ENCODE data around the gene SH3D19. TPM values are rescaled to one million over a fixed set of nuclear protein-coding genes. Genes with fewer than 3 reads are reported as not detected.
"Not testable (repeated sequence)": the region's sequence is repeated elsewhere in the genome, so short reads cannot be mapped to it uniquely, and the experiment has no call there.

The SH3D19 gene
- total RNA-seq, 4 donors from 2014 or later, result 117 to 200 (median 168) TPM

GRCh38 chr4:151087467-151087866 is 237.9 kb downstream of the SH3D19 start:
- WGBS, 2 donors (ENCODE audit: low coverage in 1 of 2), result 76 to 83% methylated on average over 5 of the region's 8 CpGs
- TF ChIP-seq POLR2AphosphoS5 (IDR thresholded peaks at IDR 0.05), result no peak
- TF ChIP-seq, protein P1, sequence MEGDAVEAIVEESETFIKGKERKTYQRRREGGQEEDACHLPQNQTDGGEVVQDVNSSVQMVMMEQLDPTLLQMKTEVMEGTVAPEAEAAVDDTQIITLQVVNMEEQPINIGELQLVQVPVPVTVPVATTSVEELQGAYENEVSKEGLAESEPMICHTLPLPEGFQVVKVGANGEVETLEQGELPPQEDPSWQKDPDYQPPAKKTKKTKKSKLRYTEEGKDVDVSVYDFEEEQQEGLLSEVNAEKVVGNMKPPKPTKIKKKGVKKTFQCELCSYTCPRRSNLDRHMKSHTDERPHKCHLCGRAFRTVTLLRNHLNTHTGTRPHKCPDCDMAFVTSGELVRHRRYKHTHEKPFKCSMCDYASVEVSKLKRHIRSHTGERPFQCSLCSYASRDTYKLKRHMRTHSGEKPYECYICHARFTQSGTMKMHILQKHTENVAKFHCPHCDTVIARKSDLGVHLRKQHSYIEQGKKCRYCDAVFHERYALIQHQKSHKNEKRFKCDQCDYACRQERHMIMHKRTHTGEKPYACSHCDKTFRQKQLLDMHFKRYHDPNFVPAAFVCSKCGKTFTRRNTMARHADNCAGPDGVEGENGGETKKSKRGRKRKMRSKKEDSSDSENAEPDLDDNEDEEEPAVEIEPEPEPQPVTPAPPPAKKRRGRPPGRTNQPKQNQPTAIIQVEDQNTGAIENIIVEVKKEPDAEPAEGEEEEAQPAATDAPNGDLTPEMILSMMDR (IDR thresholded peaks at IDR 0.05), result no peak
- no peak for TF ChIP-seq POLR2A (IDR thresholded peaks at IDR 0.05)
- H3K36me3 ChIP-seq, result no peaks in the 10 kb centered on the region
- H3K9me3 ChIP-seq, result no peaks in the 10 kb centered on the region
- no peak overlapping the region for H3K27ac ChIP-seq
- no peaks in the 10 kb centered on the region for H3K4me1 ChIP-seq
- H3K4me3 ChIP-seq, result no peak overlapping the region
- ATAC-seq, result no peak
- H3K27me3 ChIP-seq, result no peaks in the 10 kb centered on the region

- not testable (repeated sequence) for ATAC-seq, H3K27ac ChIP-seq, H3K36me3 ChIP-seq, H3K4me1 ChIP-seq, H3K27me3 ChIP-seq, H3K4me3 ChIP-seq, H3K9me3 ChIP-seq
- WGBS, 2 donors (ENCODE audit: low coverage in 1 of 2), result 80 to 85% methylated on average over 1 to 2 of the region's 2 CpGs
Observed at GRCh38 chr4:151077978-151078377, 247.4 kb downstream of the SH3D19 start.

DNA sequence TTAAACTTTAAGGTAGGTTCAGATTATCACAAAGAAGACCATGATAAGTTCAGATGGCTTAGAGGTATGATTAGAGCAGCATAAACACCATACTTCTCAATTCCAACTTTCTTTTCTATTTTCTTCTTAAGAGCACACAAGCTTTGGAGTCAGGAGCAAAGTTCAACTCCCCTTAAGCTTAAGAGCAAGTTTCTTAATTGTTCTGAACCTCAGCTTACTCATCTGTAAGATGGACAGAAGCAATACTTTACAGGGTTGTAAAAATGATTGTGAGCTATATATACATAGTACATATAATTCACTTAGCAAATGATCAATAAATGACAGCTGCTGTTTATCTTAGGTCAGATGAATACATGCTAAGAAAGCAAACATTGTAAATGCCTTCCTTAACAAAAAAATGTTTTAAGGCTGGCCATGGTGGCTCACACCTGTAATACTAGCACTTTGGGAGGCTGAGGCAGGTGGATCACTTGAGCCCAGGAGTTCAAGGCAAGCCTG is 250.9 kb downstream of the SH3D19 start:
- ATAC-seq, result no peak
- Histone ChIP-seq H3K4me3 (no peak overlapping the region), H3K4me1 (no peaks in the 10 kb centered on the region), H3K36me3 (no peaks in the 10 kb centered on the region), H3K27me3 (no peaks in the 10 kb centered on the region), H3K9me3 (no peaks in the 10 kb centered on the region), H3K27ac (no peak overlapping the region)
- TF ChIP-seq POLR2A (IDR thresholded peaks at IDR 0.05), result no peak
- TF ChIP-seq, protein P1 (IDR thresholded peaks at IDR 0.05), result no peak
- TF ChIP-seq POLR2AphosphoS5 (IDR thresholded peaks at IDR 0.05), result no peak
- no peak for TF ChIP-seq EP300 (IDR thresholded peaks at IDR 0.05)

Small RNA genes within 50 kb of the gene (small RNA-seq; reads per million reads assigned to genes)
- gene AC104819.2, result 0 reads per million in 4 donors
- 0 reads per million in 4 donors for gene RNU6-1282P
- 0 reads per million in 4 donors for gene SNORD73A
- 0 to 0.99 (median 0.38) reads per million in 4 donors for gene SNORD73B

Other genes with a start within 250 kb of the SH3D19 start
- gene RPS3A, start 226.0 kb downstream of the SH3D19 start, total RNA-seq, result 1,000 to 10,000 TPM; 1,326 to 4,329 (median 3,079) TPM
- gene PRSS48, start 48.4 kb downstream of the SH3D19 start, total RNA-seq, result not detected
- gene FHIP1A, start 83.6 kb upstream of the SH3D19 start, total RNA-seq, result 10 to 100 TPM in 1 of 4 donors, 1 to 10 TPM in 3; 3.3 to 19.5 (median 4.9) TPM

All from gastroesophageal sphincter (tissue), 4 donors.